HepG2 (cell line): Measurements from ENCODE around the gene TBC1D24.

ENCODE experiments used
- POLR2A ChIP-seq, 2 experiments: IDR thresholded peaks; 2 replicates each; pipeline ENCODE4 v1.6.1; 2011; ENCODE audit warnings: low read depth in 2 of 2, low read length in 2 of 2, mild to moderate bottlenecking in 1 of 2, moderate library complexity in 1 of 2; ENCODE audit not compliant: insufficient read depth in 1 of 2
- RAD51 ChIP-seq: fragments of 450-650 bp; IDR thresholded peaks from 2 replicates; pipeline ENCODE4 v1.6.1; 2016; ENCODE audit warnings: borderline replicate concordance
- SOX6 ChIP-seq, 2 experiments: fragments of 450-650 bp in 1 of 2; sonication (generic) in 1 of 2; formaldehyde crosslinking in 1 of 2; IDR thresholded peaks; 2 replicates each; pipeline versions ENCODE4 v1.4.0 to v1.6.1; 2017 to 2020; ENCODE audit warnings: antibody characterized with exemption in 1 of 2, mild to moderate bottlenecking in 1 of 2, missing genetic modification reagents in 1 of 2

DNA sequence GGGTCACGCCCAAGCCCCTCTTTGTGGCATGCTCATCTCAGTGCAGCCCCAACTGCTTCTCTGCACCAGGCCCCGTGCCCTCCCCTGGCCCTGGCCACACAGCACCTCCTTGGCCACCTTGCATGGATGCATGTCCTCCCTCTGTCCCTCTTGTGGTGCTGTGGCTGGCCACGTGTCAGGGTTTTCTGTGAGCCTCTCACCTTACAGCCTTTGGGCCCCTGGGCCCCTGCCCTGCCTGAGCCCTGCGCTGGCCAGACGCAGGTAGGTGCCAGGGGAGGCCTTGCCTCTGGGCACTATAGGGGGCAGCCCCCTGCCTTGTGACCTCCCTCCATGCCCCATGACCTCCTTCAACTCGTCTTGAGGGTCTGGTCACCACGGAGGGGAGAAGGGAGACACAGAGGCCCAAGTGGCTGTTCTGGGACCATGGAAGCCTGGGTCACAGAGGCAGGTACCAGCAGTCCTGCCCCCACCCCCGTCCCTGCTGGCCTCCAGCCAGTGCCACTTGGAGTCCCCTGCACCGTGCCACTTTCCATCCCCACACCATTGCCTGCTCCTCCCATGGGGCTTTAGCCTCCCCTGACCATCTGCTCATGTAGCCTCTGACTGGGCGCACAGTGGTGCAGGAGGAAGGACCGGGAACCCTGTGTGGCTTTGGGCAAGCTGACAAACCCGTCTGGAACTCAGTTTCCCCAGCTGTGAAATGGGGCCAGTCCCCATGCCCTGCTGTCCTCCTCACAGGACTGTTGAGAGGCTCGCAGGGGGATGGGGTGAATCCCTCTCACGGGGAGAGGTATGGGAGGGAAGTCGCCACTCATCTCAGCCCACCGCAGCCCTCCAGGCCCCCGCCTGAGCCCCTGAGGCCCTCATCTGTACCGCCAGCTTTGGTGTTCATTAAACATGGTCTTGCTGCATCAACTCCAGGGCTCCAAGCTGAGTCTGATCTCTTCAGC lies 27.3 kb downstream of the TBC1D24 start:
- TF ChIP-seq RAD51 (no peak), SOX6 (IDR thresholded peaks at IDR 0.05) (no peak), SOX6 (CRISPR knock-in tag; IDR thresholded peaks at IDR 0.05) (no peak), POLR2A (IDR thresholded peaks at IDR 0.05; ENCODE audit: insufficient read depth in 1 of 2, low read depth in 2 of 2, low read length in 2 of 2) (no peak)
